Measurements from ENCODE around the gene RNF5.
A peak's percentile ranks its signal among the peaks of the same experiment; 100 is the strongest.
"Not testable (repeated sequence)": the region's sequence is repeated elsewhere in the genome, so short reads cannot be mapped to it uniquely, and the experiment has no call there.

The RNF5 gene

GRCh38 chr6:32181148-32181702 lies 3.0 kb downstream of the RNF5 start:
- no peak for DNase-seq (ENCODE audit: low read depth)
- H3K4me3 ChIP-seq (ENCODE audit: low read depth, low read length) = no peak overlapping the region
- in situ Hi-C loops (cut with HindIII; ENCODE audit: low sequenced_read_pairs) = loop anchor here (10.0 kb wide), 1 partner anchor 56 kb away; the partner anchor contains the start of gene ATF6B
- no peak for TF ChIP-seq CTCF (IDR thresholded peaks at IDR 0.05; ENCODE audit: low read depth, low read length, missing control alignments)

GRCh38 chr6:32181915-32182529 lies 3.8 kb downstream of the RNF5 start:
- in situ Hi-C loops (cut with HindIII; ENCODE audit: low sequenced_read_pairs) = loop anchor here (10.0 kb wide), 1 partner anchor 57 kb away; the partner anchor contains the start of gene ATF6B

GRCh38 chr6:32182555-32182981 lies 4.4 kb downstream of the RNF5 start:
- in situ Hi-C loops (cut with HindIII; ENCODE audit: low sequenced_read_pairs) = loop anchor here (10.0 kb wide), 1 partner anchor 58 kb away; the partner anchor contains the start of gene ATF6B

More at GRCh38 chr6:32181915-32182529, 3.8 kb downstream of the RNF5 start:
- no peak for DNase-seq (ENCODE audit: low read depth)
- no peak overlapping the region for H3K4me3 ChIP-seq (ENCODE audit: low read depth, low read length)
- TF ChIP-seq CTCF (IDR thresholded peaks at IDR 0.05; ENCODE audit: low read depth, low read length, missing control alignments) = no peak

GRCh38 chr6:32183030-32183429 lies 4.8 kb downstream of the RNF5 start:
- in situ Hi-C loops (cut with HindIII; ENCODE audit: low sequenced_read_pairs) = loop anchor here (10.0 kb wide), 1 partner anchor 58 kb away; the partner anchor contains the start of gene ATF6B
- no peak for DNase-seq (ENCODE audit: low read depth)
- no peak overlapping the region for H3K4me3 ChIP-seq (ENCODE audit: low read depth, low read length)
- no peak for TF ChIP-seq CTCF (IDR thresholded peaks at IDR 0.05; ENCODE audit: low read depth, low read length, missing control alignments)

More at GRCh38 chr6:32182555-32182981, 4.4 kb downstream of the RNF5 start:
- no peak for DNase-seq (ENCODE audit: low read depth)
- TF ChIP-seq CTCF (IDR thresholded peaks at IDR 0.05; ENCODE audit: low read depth, low read length, missing control alignments) = no peak
- H3K4me3 ChIP-seq (ENCODE audit: low read depth, low read length) = no peak overlapping the region

- in situ Hi-C loops (cut with HindIII; ENCODE audit: low sequenced_read_pairs) = loop anchor here (10.0 kb wide), 1 partner anchor 59 kb away; the partner anchor contains the start of gene ATF6B
- no peak overlapping the region for H3K4me3 ChIP-seq (ENCODE audit: low read depth, low read length)
- TF ChIP-seq CTCF (IDR thresholded peaks at IDR 0.05; ENCODE audit: low read depth, low read length, missing control alignments) = no peak
- DNase-seq (ENCODE audit: low read depth) = no peak
Measured at GRCh38 chr6:32183483-32184083, 5.4 kb downstream of the RNF5 start.

GRCh38 chr6:32184084-32184640 lies 6.0 kb downstream of the RNF5 start, which contains the start of gene AGER:
Gene AGER (minus strand): TSS chr6:32184253. CDS start chr6:32184222, 31 bp downstream.
- no peak for TF ChIP-seq CTCF (IDR thresholded peaks at IDR 0.05; ENCODE audit: low read depth, low read length, missing control alignments)
- in situ Hi-C loops (cut with HindIII; ENCODE audit: low sequenced_read_pairs) = loop anchor here (10.0 kb wide), 1 partner anchor 59 kb away; the partner anchor contains the start of gene ATF6B
- no peak for DNase-seq (ENCODE audit: low read depth)
- no peak within 1 kb of the TSS for H3K4me3 ChIP-seq (ENCODE audit: low read depth, low read length)

GRCh38 chr6:32185681-32186131 lies 7.5 kb downstream of the RNF5 start:
- not testable (repeated sequence) for H3K4me3 ChIP-seq (ENCODE audit: low read depth, low read length)
- in situ Hi-C loops (cut with HindIII; ENCODE audit: low sequenced_read_pairs) = loop anchor here (10.0 kb wide), 1 partner anchor 61 kb away; the partner anchor contains the start of gene ATF6B
- peak; percentile 31 for DNase-seq (ENCODE audit: low read depth)

GRCh38 chr6:32186151-32186840 lies 8.1 kb downstream of the RNF5 start:
- in situ Hi-C loops (cut with HindIII; ENCODE audit: low sequenced_read_pairs) = loop anchor here (10.0 kb wide), 1 partner anchor 61 kb away; the partner anchor contains the start of gene ATF6B
- H3K4me3 ChIP-seq (ENCODE audit: low read depth, low read length); DNase-seq (ENCODE audit: low read depth): not testable (repeated sequence)

All from astrocyte of the cerebellum (primary cell).